ENCODE data around the gene FOXC2.

- TF ChIP-seq, protein P1, sequence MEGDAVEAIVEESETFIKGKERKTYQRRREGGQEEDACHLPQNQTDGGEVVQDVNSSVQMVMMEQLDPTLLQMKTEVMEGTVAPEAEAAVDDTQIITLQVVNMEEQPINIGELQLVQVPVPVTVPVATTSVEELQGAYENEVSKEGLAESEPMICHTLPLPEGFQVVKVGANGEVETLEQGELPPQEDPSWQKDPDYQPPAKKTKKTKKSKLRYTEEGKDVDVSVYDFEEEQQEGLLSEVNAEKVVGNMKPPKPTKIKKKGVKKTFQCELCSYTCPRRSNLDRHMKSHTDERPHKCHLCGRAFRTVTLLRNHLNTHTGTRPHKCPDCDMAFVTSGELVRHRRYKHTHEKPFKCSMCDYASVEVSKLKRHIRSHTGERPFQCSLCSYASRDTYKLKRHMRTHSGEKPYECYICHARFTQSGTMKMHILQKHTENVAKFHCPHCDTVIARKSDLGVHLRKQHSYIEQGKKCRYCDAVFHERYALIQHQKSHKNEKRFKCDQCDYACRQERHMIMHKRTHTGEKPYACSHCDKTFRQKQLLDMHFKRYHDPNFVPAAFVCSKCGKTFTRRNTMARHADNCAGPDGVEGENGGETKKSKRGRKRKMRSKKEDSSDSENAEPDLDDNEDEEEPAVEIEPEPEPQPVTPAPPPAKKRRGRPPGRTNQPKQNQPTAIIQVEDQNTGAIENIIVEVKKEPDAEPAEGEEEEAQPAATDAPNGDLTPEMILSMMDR (IDR thresholded peaks at IDR 0.05): no peak
- TF ChIP-seq POLR2A (IDR thresholded peaks at IDR 0.05): no peak
- no peak for TF ChIP-seq EP300 (IDR thresholded peaks at IDR 0.05)
- TF ChIP-seq POLR2AphosphoS5 (IDR thresholded peaks at IDR 0.05): no peak
Observed at GRCh38 chr16:86566966-86567700, 504 bp downstream of the FOXC2 start.

All from sigmoid colon (tissue), 4 donors.